Upper lobe of left lung (tissue), 4 donors: ENCODE data around the gene CCT5.

Experiments
- EP300 ChIP-seq, 4 donors: sonication (generic); formaldehyde crosslinking; IDR thresholded peaks; one replicate each; pipeline ENCODE4 v1.5.1; 2017; ENCODE audit warnings: antibody characterized with exemption in 4 of 4, control low read depth in 2 of 4
- POLR2A ChIP-seq, 4 donors: fragments of 450-650 bp; IDR thresholded peaks; one replicate each; pipeline ENCODE4 v1.5.1; 2016 to 2017; ENCODE audit warnings: antibody characterized with exemption in 4 of 4, mild to moderate bottlenecking in 2 of 4
- POLR2AphosphoS5 ChIP-seq, 2 donors: sonication (generic); formaldehyde crosslinking; IDR thresholded peaks; one replicate each; pipeline ENCODE4 v1.5.1; 2017; ENCODE audit warnings: antibody characterized with exemption in 2 of 2
- TF ChIP-seq, protein P1 (sequence below), 6 experiments: fragments of 450-650 bp in 4 of 6; fragments of 200-600 bp in 2 of 6; sonication (generic) in 2 of 6; IDR thresholded peaks; one replicate each; pipeline ENCODE4 v1.5.1; 2016 to 2019; ENCODE audit warnings: antibody characterized with exemption in 6 of 6

DNA sequence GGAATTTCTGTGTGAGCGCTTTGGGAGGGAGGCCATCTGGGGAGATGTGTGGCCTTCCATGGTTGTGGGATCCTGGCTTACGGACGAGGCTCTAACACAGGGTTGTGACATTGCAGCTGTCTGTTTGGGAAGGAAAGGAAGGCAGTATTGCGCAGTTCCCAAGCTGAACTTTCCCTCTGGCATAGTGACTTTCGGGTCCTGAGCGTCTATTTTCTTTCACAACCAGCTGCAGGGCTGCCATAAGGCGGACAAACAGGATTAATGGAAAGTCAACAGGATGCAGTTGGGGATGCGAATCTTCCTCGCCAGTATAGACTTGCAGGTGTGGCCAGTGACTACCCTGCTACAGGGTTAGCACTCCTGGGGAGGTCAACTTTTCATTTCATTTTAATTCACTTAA lies 25.9 kb downstream of the CCT5 start:
- no peak for TF ChIP-seq POLR2A (IDR thresholded peaks at IDR 0.05)
- TF ChIP-seq, protein P1, sequence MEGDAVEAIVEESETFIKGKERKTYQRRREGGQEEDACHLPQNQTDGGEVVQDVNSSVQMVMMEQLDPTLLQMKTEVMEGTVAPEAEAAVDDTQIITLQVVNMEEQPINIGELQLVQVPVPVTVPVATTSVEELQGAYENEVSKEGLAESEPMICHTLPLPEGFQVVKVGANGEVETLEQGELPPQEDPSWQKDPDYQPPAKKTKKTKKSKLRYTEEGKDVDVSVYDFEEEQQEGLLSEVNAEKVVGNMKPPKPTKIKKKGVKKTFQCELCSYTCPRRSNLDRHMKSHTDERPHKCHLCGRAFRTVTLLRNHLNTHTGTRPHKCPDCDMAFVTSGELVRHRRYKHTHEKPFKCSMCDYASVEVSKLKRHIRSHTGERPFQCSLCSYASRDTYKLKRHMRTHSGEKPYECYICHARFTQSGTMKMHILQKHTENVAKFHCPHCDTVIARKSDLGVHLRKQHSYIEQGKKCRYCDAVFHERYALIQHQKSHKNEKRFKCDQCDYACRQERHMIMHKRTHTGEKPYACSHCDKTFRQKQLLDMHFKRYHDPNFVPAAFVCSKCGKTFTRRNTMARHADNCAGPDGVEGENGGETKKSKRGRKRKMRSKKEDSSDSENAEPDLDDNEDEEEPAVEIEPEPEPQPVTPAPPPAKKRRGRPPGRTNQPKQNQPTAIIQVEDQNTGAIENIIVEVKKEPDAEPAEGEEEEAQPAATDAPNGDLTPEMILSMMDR (IDR thresholded peaks at IDR 0.05) = no peak
- TF ChIP-seq EP300 (IDR thresholded peaks at IDR 0.05) = no peak
- TF ChIP-seq POLR2AphosphoS5 (IDR thresholded peaks at IDR 0.05) = peak in 1 of 2 donors; percentile 30
